ENCODE measurements around the gene USO1.
"Not testable (repeated sequence)": the region's sequence is repeated elsewhere in the genome, so short reads cannot be mapped to it uniquely, and the experiment has no call there.

USO1 gene

DNA sequence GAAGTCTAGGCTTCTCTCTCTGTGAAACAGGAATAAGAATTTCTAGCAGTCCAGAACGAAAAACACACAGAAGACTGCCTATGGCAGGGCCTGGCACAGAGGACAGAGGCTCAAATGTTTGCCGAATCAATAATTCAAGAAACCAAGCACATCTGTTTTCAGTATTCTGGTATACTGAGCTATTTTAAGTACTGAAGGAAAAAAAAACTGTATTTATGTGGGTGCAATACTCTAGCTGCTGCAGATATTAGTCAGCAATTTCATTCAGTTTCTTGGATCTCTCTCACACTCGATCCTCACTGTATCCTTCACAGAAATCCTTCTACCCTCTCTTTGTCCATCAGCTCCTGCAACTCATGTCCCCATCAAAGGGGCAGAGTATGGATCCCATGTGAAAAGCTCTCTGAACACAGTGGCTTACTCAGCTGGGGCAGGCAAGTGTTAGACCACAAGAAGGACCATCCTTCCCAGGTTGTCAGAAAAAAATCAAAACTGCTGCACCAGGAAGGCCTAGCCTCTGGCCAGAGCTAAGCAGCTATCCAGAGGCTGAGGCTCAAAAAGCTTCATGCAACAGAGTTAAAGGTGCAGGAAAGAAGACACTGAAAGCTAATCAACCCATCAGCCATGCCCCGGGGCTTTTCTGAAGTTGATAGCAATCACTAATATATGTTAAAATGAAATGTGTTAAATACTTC, 9.1 kb upstream of the USO1 start:
- no peak for FAIRE-seq

DNA sequence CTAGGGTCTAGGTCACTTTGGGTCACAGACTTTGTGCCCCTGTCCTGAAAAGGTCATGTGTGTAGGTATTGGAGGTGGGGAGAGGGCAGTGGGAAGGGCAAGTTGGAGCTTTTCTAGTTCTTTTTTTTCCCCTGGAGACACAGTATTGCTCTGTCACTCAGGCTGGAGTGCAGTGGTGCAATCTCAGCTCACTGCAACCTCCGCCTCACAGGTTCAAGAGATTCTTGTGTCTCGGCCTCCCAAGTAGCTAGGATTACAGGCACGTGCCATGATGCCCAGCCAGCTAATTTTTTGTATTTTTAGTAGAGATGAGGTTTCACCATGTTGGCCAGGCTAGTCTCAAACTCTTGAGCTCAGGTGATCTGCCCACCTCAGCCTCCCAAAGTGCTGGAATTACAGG, 8.3 kb upstream of the USO1 start:
- not testable (repeated sequence) for FAIRE-seq

DNA sequence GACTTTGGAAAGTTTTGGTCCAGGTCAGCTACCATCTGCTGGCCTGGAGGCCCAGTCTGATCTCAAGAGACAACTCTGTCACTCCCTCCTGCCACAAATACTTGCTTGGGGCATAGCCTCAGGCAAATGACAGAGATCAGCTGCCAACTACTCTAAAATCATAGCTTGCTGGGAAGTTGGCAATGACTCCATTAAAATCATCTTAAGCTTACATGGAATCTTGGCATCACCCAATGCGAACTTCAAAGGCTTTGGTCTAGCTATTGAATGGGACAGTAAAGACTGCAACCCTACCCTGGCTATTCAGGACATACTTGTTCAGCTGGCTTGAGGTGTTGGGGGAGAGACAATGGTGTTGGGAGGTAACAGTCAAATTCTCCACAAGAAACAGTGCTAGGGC, 7.0 kb upstream of the USO1 start:
- no peak for FAIRE-seq

DNA sequence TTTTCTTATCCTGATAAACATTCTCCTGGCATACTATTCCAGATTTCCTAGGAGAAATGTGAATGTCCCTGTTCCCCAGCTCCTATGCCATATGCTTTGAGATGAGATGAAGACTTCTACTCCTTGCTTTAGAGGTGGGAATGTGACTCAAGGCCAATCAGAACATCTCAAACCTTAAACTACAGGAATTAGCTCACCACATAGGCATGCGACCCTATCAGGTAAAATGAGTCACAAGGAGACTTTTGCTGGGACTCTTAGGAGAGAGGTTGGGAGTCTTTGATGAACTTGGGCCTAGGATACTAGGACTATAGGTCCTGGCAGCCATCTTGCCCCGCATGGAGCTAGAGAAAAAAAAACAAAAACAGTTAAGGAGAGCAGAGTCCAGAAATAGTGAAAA, 5.8 kb upstream of the USO1 start:
- no peak for FAIRE-seq

DNA sequence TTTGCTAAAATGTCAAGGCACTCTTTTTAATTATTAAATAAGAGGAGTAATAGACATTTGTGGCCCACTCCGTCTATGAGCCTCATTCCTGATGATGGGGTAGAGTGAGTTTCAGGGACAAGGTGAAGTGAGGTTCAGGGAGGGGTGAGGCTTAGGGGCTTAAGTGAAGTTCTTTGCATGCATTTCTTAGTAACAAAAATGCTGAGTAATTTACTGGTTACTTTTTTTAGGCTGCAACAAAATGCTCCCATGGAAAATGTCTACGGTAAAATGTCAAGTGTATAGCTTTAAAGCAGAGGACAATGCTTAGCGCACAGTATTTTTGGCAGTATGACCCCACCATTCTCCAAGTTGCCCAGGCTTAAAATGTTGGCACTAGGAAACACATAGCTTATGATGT, 2.0 kb upstream of the USO1 start:
- FAIRE-seq: no peak

DNA sequence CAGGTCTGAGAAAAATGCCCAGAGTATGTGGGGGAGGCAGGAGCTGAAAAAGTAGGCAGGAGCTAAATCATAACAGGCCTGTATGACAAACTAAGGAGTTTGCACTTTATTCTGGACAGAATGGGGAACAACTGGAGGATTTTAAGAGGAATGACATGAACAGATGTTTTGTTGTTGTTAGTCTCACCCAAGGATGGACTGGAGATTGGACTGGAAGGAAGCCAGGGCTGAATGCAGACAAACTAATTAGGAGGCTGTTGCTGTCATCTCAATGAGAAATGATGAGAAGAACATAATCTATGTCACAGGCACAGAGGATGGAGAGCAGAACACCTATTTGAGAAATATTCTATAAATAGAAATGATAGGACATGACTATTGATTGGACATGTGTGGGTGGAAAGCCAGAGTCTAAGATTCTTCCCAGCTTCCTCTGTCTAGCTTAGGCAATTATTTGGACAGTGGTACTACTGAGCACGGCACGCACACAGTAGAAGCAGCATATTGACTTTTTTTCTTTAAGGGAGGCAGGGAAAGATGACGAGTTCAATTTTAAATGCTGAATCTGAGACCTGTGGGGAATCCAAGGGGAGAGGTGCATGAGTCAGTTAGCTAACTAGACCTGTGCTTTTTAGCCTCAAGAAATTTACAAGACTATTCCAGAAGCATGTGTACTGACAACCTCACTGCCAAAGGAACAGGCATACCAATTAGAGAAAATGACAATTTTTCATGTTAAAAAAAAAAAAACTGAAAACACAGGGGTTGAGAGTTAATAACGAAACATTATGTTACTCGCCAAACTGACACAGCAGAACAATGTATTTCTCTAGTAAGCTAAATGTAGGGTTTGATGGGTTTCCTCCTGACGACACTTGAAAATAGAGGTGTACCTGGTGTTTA, 963 bp upstream of the USO1 start:
- FAIRE-seq: no peak

DNA sequence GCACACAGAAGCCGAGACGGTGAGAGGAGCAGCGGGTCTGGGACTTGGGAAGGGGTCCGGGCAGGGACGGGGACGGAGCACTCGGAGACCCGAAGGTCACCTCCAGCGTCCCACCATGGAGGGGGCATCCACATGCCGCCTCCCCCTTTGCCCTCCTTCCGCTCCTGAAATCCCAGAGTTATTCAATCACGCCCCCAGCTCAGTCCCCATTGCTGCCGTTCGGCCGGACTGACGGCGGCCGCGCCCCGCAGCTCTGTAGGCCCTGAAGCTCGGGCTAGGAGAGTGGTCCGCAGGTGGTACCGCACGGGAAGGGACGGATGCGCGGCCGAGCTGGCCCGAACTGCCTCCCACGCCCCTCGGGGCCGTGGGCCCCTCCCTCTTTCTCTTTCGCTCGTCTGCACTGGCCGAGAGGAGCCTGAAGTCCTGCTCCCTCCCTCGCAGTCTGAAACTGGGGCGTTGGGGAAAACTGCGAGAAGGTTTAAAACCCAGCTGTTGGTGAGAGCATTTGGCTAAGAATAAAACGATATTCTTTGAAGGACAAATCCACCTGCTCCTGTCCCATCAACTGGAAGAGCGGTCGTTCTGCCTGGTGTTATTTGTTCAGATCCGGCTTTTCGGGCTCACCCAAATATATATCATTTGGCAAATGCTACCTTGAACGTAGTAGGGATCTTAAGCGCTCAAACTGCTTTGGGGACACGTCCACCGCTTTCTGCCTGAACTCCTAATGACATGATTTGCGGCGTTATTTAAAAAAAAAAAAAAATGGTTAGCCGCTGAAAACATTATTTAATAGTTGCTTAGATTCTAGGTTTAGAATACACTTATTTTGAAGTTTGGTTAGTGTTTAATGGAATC, 719 bp downstream of the USO1 start:
- no peak for FAIRE-seq

DNA sequence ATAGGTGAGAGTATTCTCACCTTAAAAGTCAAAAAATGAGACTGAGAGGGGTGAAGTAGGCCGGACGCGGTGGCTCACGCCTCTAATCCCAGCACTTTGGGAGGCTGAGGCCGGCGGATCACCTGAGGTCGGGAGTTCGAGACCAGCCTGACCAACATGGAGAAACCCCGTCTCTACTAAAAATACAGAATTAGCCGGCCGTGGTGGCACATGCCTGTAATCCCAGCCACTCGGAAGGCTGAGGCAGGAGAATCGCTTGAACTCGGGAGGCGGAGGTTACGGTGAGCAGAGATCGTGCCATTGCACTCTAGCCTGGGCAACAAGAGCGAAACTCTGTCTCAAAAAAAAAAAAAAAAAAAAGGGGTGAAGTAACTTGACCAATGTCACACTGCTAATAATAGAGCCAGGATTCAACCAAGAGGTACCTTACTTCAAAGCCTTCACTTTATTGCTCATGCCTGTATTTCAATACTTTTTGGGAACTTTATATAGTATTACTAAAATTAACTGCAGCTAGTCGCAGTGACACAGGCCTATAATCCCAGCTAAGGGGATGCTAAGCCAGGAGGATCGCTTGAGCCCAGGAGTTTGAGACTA, 1.7 kb downstream of the USO1 start:
- FAIRE-seq: not testable (repeated sequence)

DNA sequence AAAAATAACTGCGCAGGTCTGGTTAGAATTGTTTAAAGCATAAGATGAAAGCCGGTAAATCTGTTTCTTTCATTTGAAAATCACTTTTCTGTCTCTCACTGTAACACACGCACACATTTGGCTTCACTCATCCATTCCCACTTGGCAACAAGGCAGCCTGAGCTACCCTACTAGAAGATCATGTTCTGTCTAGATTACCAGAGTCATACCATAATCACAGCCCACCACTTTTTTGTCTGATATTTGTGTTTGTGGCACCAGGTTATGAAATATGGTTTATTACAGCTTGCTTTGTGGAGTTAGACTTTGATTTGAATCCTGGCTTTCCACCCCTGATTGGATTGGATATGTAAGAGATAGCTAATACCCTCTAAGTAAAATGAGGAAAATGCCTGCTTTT, 2.2 kb downstream of the USO1 start:
- no peak for FAIRE-seq

DNA sequence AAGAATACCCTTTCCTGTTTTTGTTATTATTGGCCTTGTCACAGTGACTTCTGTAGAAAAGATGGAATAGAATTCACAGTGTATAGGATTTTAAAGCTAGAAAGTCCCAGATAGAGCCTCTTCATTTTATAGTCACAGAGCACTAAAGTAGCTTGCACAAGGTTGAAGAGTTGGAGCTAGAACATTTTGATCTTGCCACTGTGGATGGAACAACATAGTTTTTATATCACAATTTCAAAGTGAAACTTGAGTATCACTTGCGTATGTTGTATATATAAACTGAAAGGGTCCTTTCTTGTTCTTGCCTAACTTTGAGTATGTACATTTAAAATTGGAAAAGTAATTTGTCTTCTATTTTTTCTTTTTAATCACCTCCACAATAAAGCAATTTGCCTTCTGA, 2.7 kb downstream of the USO1 start:
- no peak for FAIRE-seq

DNA sequence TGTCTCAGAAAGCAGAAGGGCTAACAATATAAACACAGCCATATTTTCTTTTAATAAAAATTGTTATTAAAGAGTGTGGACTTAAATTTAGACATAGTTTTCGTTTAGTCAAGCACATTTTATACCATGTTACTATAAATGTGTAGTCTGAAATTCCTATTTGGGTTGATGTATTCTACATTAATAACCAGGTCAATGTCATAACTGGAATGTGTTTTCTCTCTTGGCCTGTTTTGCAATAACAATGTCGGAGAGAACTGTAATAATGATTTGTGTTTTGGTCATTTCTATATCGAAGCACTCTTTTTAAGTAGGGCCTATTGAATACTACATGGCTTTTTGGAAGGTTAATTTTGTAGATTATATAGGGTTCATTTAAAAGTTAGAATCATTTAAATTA, 5.5 kb downstream of the USO1 start:
- no peak for FAIRE-seq

DNA sequence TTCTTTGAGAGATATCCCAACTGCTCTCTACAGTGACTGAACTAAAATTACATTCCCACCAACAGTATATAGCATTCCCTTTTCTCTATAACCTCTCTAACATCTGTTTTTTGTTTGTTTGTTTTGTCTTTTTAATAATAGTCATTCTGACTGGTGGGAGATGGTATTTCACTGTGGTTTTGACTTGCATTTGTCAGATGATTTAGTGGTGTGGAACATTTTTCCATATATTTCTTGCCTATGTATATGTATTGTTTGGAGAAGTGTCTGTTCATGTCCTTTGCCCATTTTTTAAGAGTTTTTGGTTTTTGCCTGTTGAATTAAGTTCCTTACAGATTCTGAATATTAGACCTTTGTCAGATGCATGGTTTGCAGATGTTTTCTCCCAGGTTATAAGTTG, 9.0 kb downstream of the USO1 start:
- FAIRE-seq: no peak

DNA sequence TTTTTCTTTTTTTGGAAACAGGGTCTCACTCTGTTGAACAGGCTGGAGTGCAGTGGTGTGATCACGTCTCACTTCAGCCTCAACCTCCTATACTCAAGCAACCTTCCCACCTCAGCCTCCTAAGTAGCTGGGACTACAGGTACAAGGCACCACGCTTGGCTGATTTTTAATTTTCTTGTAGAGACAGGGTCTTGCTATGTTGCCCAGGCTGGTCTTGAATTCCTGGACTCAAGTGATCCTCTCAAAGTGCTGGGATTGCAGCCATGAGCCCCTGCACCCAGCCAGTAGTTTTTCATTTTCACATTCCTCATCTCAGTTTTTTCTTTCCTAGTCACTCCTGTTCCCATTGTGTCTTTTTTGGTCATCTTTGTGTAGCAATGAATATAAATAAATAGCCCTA, 11.1 kb downstream of the USO1 start:
- FAIRE-seq: no peak

DNA sequence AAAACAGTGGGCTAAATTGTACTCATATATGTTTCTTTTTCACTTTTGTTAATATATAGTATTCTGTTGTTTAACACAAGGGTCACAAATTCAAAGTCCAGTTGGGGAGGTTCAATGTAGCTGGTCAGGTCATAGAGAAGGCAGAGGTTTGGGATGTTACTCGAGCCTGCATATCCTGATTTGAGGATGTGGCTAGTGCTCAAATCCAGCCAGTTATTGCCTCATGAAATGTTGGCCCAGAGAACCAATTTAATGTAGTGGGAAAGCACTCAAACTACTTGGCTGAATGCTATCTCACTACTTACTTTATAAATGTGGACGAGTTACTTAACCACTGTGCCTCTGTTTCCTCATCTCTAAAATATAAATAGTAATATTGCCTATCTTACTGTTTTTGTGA, 12.5 kb downstream of the USO1 start:
- FAIRE-seq: no peak

DNA sequence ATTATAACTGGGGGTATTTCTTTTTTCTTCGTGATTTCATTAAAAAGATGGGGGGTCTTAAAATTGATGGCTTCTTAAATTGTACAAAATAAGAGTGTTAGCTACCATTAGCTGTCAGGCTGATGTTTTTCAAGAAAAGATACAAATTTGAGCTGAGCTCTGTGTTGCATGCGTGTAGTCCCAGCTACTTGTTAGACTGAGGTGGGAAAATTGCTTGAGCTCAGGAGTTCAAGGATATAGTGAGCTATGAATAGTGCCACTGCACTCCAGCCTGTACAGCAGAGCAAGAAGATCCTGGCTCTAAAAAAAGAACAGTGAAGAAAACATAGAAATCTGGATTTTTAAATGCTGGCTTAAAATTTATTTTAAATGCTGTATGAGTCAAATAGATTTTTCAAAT, 13.0 kb downstream of the USO1 start:
- FAIRE-seq: no peak

DNA sequence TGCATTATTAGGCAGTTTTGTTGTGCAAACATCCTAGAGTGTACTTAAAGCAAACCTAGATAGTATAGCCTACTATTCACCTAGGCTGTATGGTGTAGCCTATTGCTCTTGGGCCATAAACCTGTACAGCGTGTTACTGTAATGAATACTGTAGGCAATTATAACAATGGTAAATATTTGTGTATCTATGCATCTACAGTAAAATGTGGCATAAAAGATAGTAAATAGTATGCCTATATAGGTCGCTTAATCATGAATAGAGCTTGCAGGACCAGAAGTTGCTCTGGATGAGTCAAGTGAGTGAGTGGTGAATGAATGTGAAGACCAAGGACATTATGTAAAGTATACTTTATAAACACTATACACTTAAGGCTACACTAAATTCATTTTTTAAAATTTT, 16.6 kb downstream of the USO1 start:
- FAIRE-seq: no peak

DNA sequence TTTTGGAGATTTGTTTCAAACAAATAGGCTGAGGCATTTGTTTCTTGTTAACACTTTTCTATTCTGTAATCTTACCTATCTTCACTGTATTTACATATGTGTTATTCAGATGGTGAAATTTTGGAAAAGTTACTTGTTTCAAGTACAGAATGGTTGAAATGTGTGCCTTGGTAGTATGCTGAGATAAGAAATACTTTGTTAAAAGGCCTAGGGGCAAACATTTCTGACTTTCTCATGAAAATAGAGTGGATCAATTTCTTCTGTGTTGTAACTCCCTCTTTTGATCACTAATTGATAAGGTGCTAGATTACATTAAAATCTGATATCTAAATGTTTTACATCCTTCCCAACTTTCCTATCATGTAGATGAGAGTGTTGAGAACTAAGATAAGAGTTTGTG, 18.1 kb downstream of the USO1 start:
- no peak for FAIRE-seq

DNA sequence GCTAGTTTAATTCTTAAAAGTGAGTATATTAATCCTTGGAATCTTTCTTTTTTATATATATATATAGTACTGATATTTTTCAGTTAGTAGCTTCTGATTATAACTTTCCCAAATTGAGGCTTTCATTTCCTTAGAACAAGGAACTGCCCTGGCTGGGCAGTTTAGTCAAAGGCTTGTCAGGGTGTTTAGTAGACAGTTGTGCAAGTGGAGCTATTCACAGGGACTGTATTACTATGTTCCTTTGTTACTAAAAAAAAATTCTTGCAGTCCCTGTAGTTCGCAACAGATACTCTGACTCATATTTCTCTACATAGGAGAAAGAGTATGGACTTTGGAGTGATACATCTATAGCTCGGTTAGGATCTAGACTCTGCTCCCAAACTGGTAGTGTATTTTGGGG, 20.8 kb downstream of the USO1 start:
- FAIRE-seq: no peak

DNA sequence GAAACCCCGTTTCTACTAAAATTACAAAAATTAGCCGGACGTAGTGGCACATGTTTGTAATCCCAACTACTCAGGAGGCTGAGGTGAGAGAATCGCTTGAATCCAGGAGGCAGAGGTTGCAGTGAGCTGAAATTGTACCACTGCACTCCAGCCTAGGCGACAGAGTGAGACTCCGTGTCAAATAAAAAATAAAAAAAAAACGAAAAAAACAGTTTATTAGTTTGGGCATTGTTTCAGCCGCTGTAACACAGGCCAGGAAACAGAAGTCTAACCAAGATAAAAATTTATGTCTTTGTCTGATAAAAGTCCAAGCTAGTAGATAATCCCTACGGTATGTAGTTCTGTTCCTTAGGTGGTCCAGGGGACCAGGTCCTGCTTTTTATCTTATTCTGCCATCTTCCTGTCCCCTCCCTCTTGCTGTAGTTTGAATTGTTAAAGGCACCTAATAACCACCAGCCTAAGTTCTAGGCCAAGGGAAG, 21.4 kb downstream of the USO1 start:
- FAIRE-seq: no peak

DNA sequence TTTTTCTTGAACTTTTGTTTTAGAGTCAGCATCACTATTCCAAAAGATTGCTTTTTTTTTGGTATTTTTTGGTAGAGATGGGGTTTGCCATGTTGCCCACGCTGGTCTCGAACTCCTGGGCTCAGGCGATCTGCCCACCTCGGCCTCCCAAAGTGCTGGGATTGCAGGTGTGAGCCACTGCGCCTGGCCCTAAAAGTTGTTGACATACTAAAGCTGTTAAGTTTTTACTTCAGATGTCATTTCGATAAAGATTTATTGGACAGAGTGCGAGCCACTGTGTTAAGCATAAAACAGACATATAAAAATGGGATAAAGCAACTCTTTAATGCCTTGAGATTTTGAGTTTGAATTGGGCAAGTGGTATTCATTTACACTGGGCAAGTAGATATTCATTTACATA, 28.3 kb downstream of the USO1 start:
- no peak for FAIRE-seq

DNA sequence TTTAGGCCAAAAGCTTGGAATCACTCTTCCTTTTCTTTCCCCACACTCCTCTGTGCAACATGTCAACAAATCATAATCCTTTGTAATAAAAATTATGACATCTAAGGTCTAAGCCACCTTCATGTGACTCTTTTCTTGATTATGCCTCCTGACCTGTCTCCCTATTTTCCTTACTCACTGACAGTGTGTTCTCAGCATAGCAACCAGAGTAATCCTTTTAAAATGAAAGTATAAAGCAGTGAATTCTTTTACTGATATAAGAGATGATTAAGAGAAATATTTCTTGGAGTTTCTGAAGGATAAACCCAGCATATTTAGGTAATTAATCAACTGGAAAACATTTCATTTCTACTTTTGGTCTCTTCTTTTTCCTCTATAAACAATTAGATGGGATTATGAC, 44.7 kb downstream of the USO1 start:
- no peak for FAIRE-seq

DNA sequence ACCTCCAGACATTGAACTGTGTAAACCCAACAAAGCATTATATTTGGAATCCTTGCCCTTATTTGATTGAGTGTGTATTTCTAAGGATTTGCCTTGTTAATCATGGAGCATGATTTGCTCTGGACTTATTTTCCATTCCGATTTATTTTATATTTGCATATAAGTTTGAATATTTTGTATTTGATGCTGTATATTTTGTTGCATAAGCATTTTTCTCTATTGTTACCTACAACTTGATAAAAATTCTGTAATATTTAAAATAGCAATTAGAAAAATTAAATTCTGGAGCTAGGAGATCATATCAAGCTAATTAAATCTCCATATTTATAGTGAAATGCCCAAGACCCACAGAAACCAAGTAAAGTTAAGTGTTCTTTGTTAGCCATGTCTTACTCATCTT, 47.2 kb downstream of the USO1 start:
- no peak for FAIRE-seq

DNA sequence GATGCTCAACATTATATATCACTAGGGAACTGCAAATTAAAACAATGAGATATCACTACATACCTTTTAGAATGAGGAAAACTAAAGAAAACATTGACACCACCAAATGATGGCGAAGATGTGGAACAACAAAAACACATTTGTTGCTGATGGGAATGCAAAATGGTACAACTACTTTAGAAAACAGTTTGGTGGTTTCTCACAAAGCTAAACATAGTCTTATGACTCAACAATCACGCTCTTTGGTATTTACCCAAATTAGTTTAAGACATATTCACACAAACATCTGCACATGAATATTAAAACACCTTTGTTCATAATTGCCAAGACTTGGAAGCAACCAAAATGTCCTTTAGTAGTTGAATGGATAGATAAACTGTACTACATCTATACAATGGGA, 53.2 kb downstream of the USO1 start:
- no peak for FAIRE-seq
